A673 (cell line): ENCODE results near the gene IL4R. TPM values are rescaled to one million over a fixed set of nuclear protein-coding genes. Genes with fewer than 3 reads are reported as not detected.

ENCODE experiments used
- BruUV-seq: library from RNA; stranded (reverse); fragments of 400-500 nt; replicated peaks from 2 replicates; lab custom pipeline; 2021; lab: Mats Ljungman, UMichigan
- CTCF ChIA-PET: fragments of 300-600 bp; sonication (Branson Sonifier 250); formaldehyde crosslinking; loops from one replicate; lab custom pipeline; 2022; ENCODE audit warnings: antibody characterized with exemption; lab: Charles Lee
- POLR2A ChIA-PET: fragments of 300-600 bp; sonication (Branson Sonifier 250); formaldehyde crosslinking; loops from one replicate; lab custom pipeline; 2022; ENCODE audit warnings: antibody characterized with exemption; ENCODE audit not compliant: low non-redundant PET; lab: Charles Lee
- DNase-seq: peaks from one replicate; pipeline ENCODE4 v3.0.0-alpha.2; 2015; ENCODE audit warnings: low spot score
- H3K27ac ChIP-seq: fragments of 200-600 bp; sonication (generic); 2 replicates; pipeline ENCODE4 v1.5.1; 2016; ENCODE audit warnings: mixed run types, low read depth, mild to moderate bottlenecking, mixed read lengths, antibody characterized with exemption, low read length; ENCODE audit not compliant: poor library complexity, severe bottlenecking
- H3K27me3 ChIP-seq: fragments of 200-600 bp; sonication (generic); replicated peaks from 2 replicates; pipeline ENCODE4 v1.6.1; 2017; ENCODE audit warnings: mixed run types, low read depth, mild to moderate bottlenecking, mixed read lengths, antibody characterized with exemption, low read length; ENCODE audit not compliant: insufficient read depth, poor library complexity
- H3K36me3 ChIP-seq: fragments of 200-600 bp; sonication (generic); 2 replicates; pipeline ENCODE4 v1.6.1; 2016; ENCODE audit warnings: mixed run types, mild to moderate bottlenecking, mixed read lengths, antibody characterized with exemption, low read length; ENCODE audit not compliant: insufficient read depth, poor library complexity, severe bottlenecking
- H3K4me1 ChIP-seq: fragments of 200-600 bp; sonication (generic); 2 replicates; pipeline ENCODE4 v1.6.1; 2017; ENCODE audit warnings: mixed run types, mild to moderate bottlenecking, mixed read lengths, antibody characterized with exemption, low read length; ENCODE audit not compliant: insufficient read depth, poor library complexity, severe bottlenecking
- H3K4me3 ChIP-seq: fragments of 200-600 bp; sonication (generic); 2 replicates; pipeline ENCODE4 v1.5.1; 2016; ENCODE audit warnings: low read depth, mixed run types, mild to moderate bottlenecking, mixed read lengths, low read length; ENCODE audit not compliant: poor library complexity, severe bottlenecking
- H3K9me3 ChIP-seq: fragments of 200-600 bp; sonication (generic); 2 replicates; pipeline ENCODE4 v1.6.1; 2016; ENCODE audit warnings: mixed run types, low read depth, mild to moderate bottlenecking, mixed read lengths, antibody characterized with exemption, low read length; ENCODE audit not compliant: poor library complexity, severe bottlenecking
- CTCF ChIP-seq: fragments of 300-800, 200-600 bp; sonication (generic); conservative IDR thresholded peaks from 2 replicates; pipeline ENCODE4 v1.5.1; 2017; ENCODE audit warnings: low read depth, mild to moderate bottlenecking, antibody characterized with exemption, low read length, moderate library complexity, mixed read lengths
- EZH2 ChIP-seq: fragments of 200-600 bp; sonication (generic); IDR thresholded peaks from 2 replicates; pipeline ENCODE4 v1.6.1; 2017; ENCODE audit warnings: borderline replicate concordance, low read depth, mild to moderate bottlenecking, mixed read lengths, antibody characterized with exemption, low read length; ENCODE audit not compliant: poor library complexity, severe bottlenecking
- intact Hi-C: fragments of 100-400 bp; cut with micrococcal nuclease; formaldehyde crosslinking; loops from one replicate; pipeline ENCODE4 v1.10.0; 2022; ENCODE audit not compliant: unreplicated experiment
- total RNA-seq: library from RNA; stranded (reverse); gene quantifications from 2 replicates; pipeline ENCODE4 v1.2.3, GENCODE V29; 2021

IL4R gene
- total RNA-seq, 1 experiment from 2014 or later, result 22.9 TPM

- Histone ChIP-seq H3K27me3 (no peaks in the 10 kb centered on the region), H3K9me3 (no peaks in the 10 kb centered on the region), H3K4me3 (no peak overlapping the region), H3K27ac (no peak overlapping the region), H3K36me3 (no peaks in the 10 kb centered on the region), H3K4me1 (no peaks in the 10 kb centered on the region)
- no peak for TF ChIP-seq CTCF
- TF ChIP-seq EZH2, result no peak
- POLR2A ChIA-PET, result no interaction called here
- CTCF ChIA-PET, result no interaction called here
- DNase-seq, result no peak
- no TSS peak for BruUV-seq
- intact Hi-C loops, result no loop called here
Observed at GRCh38 chr16:27359615-27360014, 45.8 kb downstream of the IL4R start.

- no TSS peak for BruUV-seq
- Histone ChIP-seq H3K36me3 (no peaks in the 10 kb centered on the region), H3K9me3 (no peaks in the 10 kb centered on the region), H3K4me3 (no peak overlapping the region), H3K27ac (no peak overlapping the region), H3K4me1 (peaks cover 5% of the 10 kb centered on the region), H3K27me3 (no peaks in the 10 kb centered on the region)
- ChIA-PET POLR2A (no interaction called here), CTCF (no interaction called here)
- TF ChIP-seq EZH2 (no peak), CTCF (no peak)
- intact Hi-C loops, result no loop called here
- no peak for DNase-seq
Observed at GRCh38 chr16:27361987-27362386, 48.2 kb downstream of the IL4R start.

- ChIA-PET POLR2A (no interaction called here), CTCF (no interaction called here)
- intact Hi-C loops, result no loop called here
- no peaks in the 10 kb centered on the region for H3K9me3 ChIP-seq
- no peaks in the 10 kb centered on the region for H3K27me3 ChIP-seq
- no peak overlapping the region for H3K27ac ChIP-seq
- no peak for DNase-seq
- H3K4me1 ChIP-seq, result peaks cover 12% of the 10 kb centered on the region
- no TSS peak for BruUV-seq
- no peaks in the 10 kb centered on the region for H3K36me3 ChIP-seq
- H3K4me3 ChIP-seq, result no peak overlapping the region
- TF ChIP-seq CTCF (no peak), EZH2 (no peak)
Observed at GRCh38 chr16:27362570-27363245, 48.9 kb downstream of the IL4R start.
